ENCODE results near the gene PPFIA4. TPM values are rescaled to one million over a fixed set of nuclear protein-coding genes. Genes with fewer than 3 reads are reported as not detected.

The PPFIA4 gene
- total and polyA plus RNA-seq, 10 donors = 0.21 to 12.0 (median 4.9) TPM

GRCh38 chr1:203121186-203122015, 95.1 kb downstream of the PPFIA4 start:
- Histone ChIP-seq H3K4me3 (no peak overlapping the region), H3K9me3 (no peaks in the 10 kb centered on the region), H3K27me3 (replicated peaks in 1 of 7) (peaks cover 0 to 95% (median 15%) of the 10 kb centered on the region in 7 donors), H3K4me1 (peaks cover 0 to 36% (median 9%) of the 10 kb centered on the region in 6 donors), H3K36me3 (no peaks in the 10 kb centered on the region), H3K27ac (peak overlapping the region in 1 of 8 donors; percentile 21)
- TF ChIP-seq CTCF (IDR thresholded peaks at IDR 0.05 in 8 of 11, conservative IDR thresholded peaks at IDR 0.05 in 3 of 11) (no peak), POLR2A (IDR thresholded peaks at IDR 0.05) (no peak), POLR2AphosphoS5 (IDR thresholded peaks at IDR 0.05) (no peak)
- intact Hi-C loops (cut with DNase I; ENCODE audit: low total_unique reads) = no loop called here
- WGBS, 5 donors = 31 to 37% (median 34%) methylated on average over 11 of the region's 11 CpGs
- no peak for DNase-seq

GRCh38 chr1:203122159-203122558, 95.9 kb downstream of the PPFIA4 start:
- 76 to 90% (median 81%) methylated on average over 2 of the region's 2 CpGs for WGBS, 5 donors
- no peaks in the 10 kb centered on the region for H3K9me3 ChIP-seq
- no peaks in the 10 kb centered on the region for H3K36me3 ChIP-seq
- intact Hi-C loops (cut with DNase I; ENCODE audit: low total_unique reads) = no loop called here
- no peak overlapping the region for H3K4me3 ChIP-seq
- peaks cover 2 to 44% (median 17%) of the 10 kb centered on the region in 6 donors for H3K4me1 ChIP-seq
- DNase-seq = no peak
- TF ChIP-seq POLR2A (IDR thresholded peaks at IDR 0.05) (no peak), CTCF (IDR thresholded peaks at IDR 0.05 in 8 of 11, conservative IDR thresholded peaks at IDR 0.05 in 3 of 11) (no peak), POLR2AphosphoS5 (IDR thresholded peaks at IDR 0.05) (no peak)
- H3K27ac ChIP-seq = no peak overlapping the region
- H3K27me3 ChIP-seq (replicated peaks in 1 of 7) = peaks cover 0 to 95% (median 20%) of the 10 kb centered on the region in 7 donors

- Histone ChIP-seq H3K27ac (no peak overlapping the region), H3K4me3 (no peak overlapping the region), H3K9me3 (no peaks in the 10 kb centered on the region), H3K4me1 (peaks cover 9 to 52% (median 31%) of the 10 kb centered on the region in 6 donors), H3K27me3 (replicated peaks in 1 of 7) (peaks cover 0 to 95% (median 23%) of the 10 kb centered on the region in 7 donors), H3K36me3 (no peaks in the 10 kb centered on the region)
- intact Hi-C loops (cut with DNase I; ENCODE audit: low total_unique reads) = no loop called here
- TF ChIP-seq CTCF (IDR thresholded peaks at IDR 0.05 in 8 of 11, conservative IDR thresholded peaks at IDR 0.05 in 3 of 11) (no peak), POLR2AphosphoS5 (IDR thresholded peaks at IDR 0.05) (no peak), POLR2A (IDR thresholded peaks at IDR 0.05) (no peak)
- DNase-seq = no peak
- 49 to 72% (median 61%) methylated on average over 5 of the region's 5 CpGs for whole genome bisulfite sequencing, 5 donors
These were observed 97.7 kb downstream of the PPFIA4 start for GRCh38 chr1:203124011-203124410.

- intact Hi-C loops (cut with DNase I; ENCODE audit: low total_unique reads) = no loop called here
- no peak for TF ChIP-seq POLR2A (IDR thresholded peaks at IDR 0.05)
- no peak for TF ChIP-seq CTCF (IDR thresholded peaks at IDR 0.05 in 8 of 11, conservative IDR thresholded peaks at IDR 0.05 in 3 of 11)
- TF ChIP-seq POLR2AphosphoS5 (IDR thresholded peaks at IDR 0.05) = no peak
- H3K27ac ChIP-seq = peak overlapping the region in 1 of 8 donors; percentile 71
- DNase-seq = no peak
- peaks cover 0 to 95% (median 23%) of the 10 kb centered on the region in 7 donors for H3K27me3 ChIP-seq (replicated peaks in 1 of 7)
- peaks cover 9 to 59% (median 37%) of the 10 kb centered on the region in 6 donors for H3K4me1 ChIP-seq
- no peaks in the 10 kb centered on the region for H3K36me3 ChIP-seq
- 66 to 83% (median 75%) methylated on average over 5 of the region's 5 CpGs for WGBS, 5 donors
- H3K9me3 ChIP-seq = no peaks in the 10 kb centered on the region
- no peak overlapping the region for H3K4me3 ChIP-seq
These were observed 98.4 kb downstream of the PPFIA4 start for GRCh38 chr1:203124546-203125317.

Measured in spleen (tissue), 11 donors.